HG03469 (cell line): Measurements from ENCODE around the gene KLF11.
"Not testable (repeated sequence)": the region's sequence is repeated elsewhere in the genome, so short reads cannot be mapped to it uniquely, and the experiment has no call there.

Source experiments
- ATAC-seq: cut with Tn5 transposase; IDR thresholded peaks from one replicate; pipeline ENCODE4 v1.9.1; 2021; ENCODE audit warnings: mild to moderate bottlenecking, moderate library complexity, moderate number of reproducible peaks; ENCODE audit not compliant: unreplicated experiment

The KLF11 gene

GRCh38 chr2:10009271-10009810 lies 34.0 kb upstream of the KLF11 start:
- no peak for ATAC-seq

GRCh38 chr2:10009811-10010781 lies 33.3 kb upstream of the KLF11 start:
- no peak for ATAC-seq

GRCh38 chr2:10010861-10011605 lies 32.3 kb upstream of the KLF11 start:
- not testable (repeated sequence) for ATAC-seq

- not testable (repeated sequence) for ATAC-seq
Observed at GRCh38 chr2:10011606-10012325, 31.6 kb upstream of the KLF11 start.

- ATAC-seq: not testable (repeated sequence)
Observed at GRCh38 chr2:10012366-10012962, 30.9 kb upstream of the KLF11 start.

GRCh38 chr2:10012963-10013461 lies 30.3 kb upstream of the KLF11 start:
- no peak for ATAC-seq

- not testable (repeated sequence) for ATAC-seq
Observed at GRCh38 chr2:10013651-10014417, 29.5 kb upstream of the KLF11 start.

- no peak for ATAC-seq
Observed at GRCh38 chr2:10014418-10015190, 28.7 kb upstream of the KLF11 start.

GRCh38 chr2:10015376-10015989 lies 27.9 kb upstream of the KLF11 start:
- ATAC-seq: not testable (repeated sequence)

- no peak for ATAC-seq
Observed at GRCh38 chr2:10016001-10016801, 27.1 kb upstream of the KLF11 start.

GRCh38 chr2:10016802-10017258 lies 26.5 kb upstream of the KLF11 start:
- no peak for ATAC-seq

GRCh38 chr2:10017313-10017941 lies 25.9 kb upstream of the KLF11 start:
- no peak for ATAC-seq

- no peak for ATAC-seq
Observed at GRCh38 chr2:10019174-10019573, 24.2 kb upstream of the KLF11 start.

GRCh38 chr2:10019602-10020400 lies 23.5 kb upstream of the KLF11 start:
- no peak for ATAC-seq

- ATAC-seq: no peak
Observed at GRCh38 chr2:10022041-10022421, 21.3 kb upstream of the KLF11 start.

- no peak for ATAC-seq
Observed at GRCh38 chr2:10022445-10022844, 20.9 kb upstream of the KLF11 start.
